NCI-H460 (cell line): Measurements from ENCODE around the gene DENND11. TPM values are rescaled to one million over a fixed set of nuclear protein-coding genes. Genes with fewer than 3 reads are reported as not detected.

Experiments used
- small RNA-seq, 2 experiments: library from RNA; depleted of rRNA; stranded (forward); fragments of <200 nt; gene quantifications; one replicate each; pipeline ENCODE3, GENCODE V24; 2014
- total RNA-seq: library from RNA; depleted of rRNA; stranded (reverse); fragments of >200 nt; shearing (Covaris generic); gene quantifications from 2 replicates; pipeline ENCODE4 v1.2.3, GENCODE V29; 2014; rRNA removed

Gene DENND11
- total RNA-seq, 1 experiment from 2014 or later: 11.5 TPM

Small RNAs within 50 kb of the gene (small RNA-seq; reads per million reads assigned to genes)
- 0 reads per million in 2 experiments for gene RNU1-82P

Other genes starting within 250 kb of the DENND11 start
- 65.2 and 69.3 TPM in 2 replicates for gene AGK, start 150.8 kb downstream of the DENND11 start, total RNA-seq
- gene WEE2, start 6.2 kb upstream of the DENND11 start, total RNA-seq: 0.27 TPM in 1 of 2 replicates, not detected in the other
- gene SSBP1, start 36.2 kb upstream of the DENND11 start, total RNA-seq: 360 and 362 TPM in 2 replicates
- 0.78 and 0.84 TPM in 2 replicates for gene TAS2R3, start 61.9 kb upstream of the DENND11 start, total RNA-seq
- 1.2 and 1.3 TPM in 2 replicates for gene TAS2R4, start 74.5 kb upstream of the DENND11 start, total RNA-seq
- 0.50 and 0.66 TPM in 2 replicates for gene TAS2R5, start 88.1 kb upstream of the DENND11 start, total RNA-seq
- gene PRSS37, start 139.3 kb upstream of the DENND11 start, total RNA-seq: not detected in 2 replicates
- gene OR9A4, start 214.2 kb upstream of the DENND11 start, total RNA-seq: not detected in 2 replicates
- not detected in 2 replicates for gene CLEC5A, start 244.8 kb upstream of the DENND11 start, total RNA-seq